ELR (cell line): ENCODE results near the gene ATG10.
"Not testable (repeated sequence)": the region's sequence is repeated elsewhere in the genome, so short reads cannot be mapped to it uniquely, and the experiment has no call there.

ENCODE experiments used
- DNase-seq: peaks from one replicate; pipeline ENCODE4 v3.0.0-alpha.2; 2015; ENCODE audit warnings: low read depth

The ATG10 gene

GRCh38 chr5:82222597-82223574 lies 251.1 kb downstream of the ATG10 start:
- DNase-seq, result no peak

GRCh38 chr5:82225525-82226172 lies 253.8 kb downstream of the ATG10 start:
- peak; percentile 70 for DNase-seq

- DNase-seq, result no peak
Observed at GRCh38 chr5:82234885-82235284, 263.1 kb downstream of the ATG10 start.

- DNase-seq, result no peak
Observed at GRCh38 chr5:82244151-82244550, 272.3 kb downstream of the ATG10 start.

GRCh38 chr5:82244854-82245635 lies 273.2 kb downstream of the ATG10 start:
- DNase-seq, result no peak

- no peak for DNase-seq
Observed at GRCh38 chr5:82246960-82247574, 275.2 kb downstream of the ATG10 start.

- no peak for DNase-seq
Observed at GRCh38 chr5:82252744-82253143, 280.9 kb downstream of the ATG10 start.

GRCh38 chr5:82255844-82256243 lies 284.0 kb downstream of the ATG10 start:
- DNase-seq, result no peak

- DNase-seq, result no peak
Observed at GRCh38 chr5:82257247-82257646, 285.4 kb downstream of the ATG10 start.

GRCh38 chr5:82257729-82258128 lies 285.9 kb downstream of the ATG10 start:
- no peak for DNase-seq

- peak; percentile 53 for DNase-seq
Observed at GRCh38 chr5:82259172-82259800, 287.5 kb downstream of the ATG10 start.

GRCh38 chr5:82265047-82265446 lies 293.2 kb downstream of the ATG10 start:
- DNase-seq, result no peak

- not testable (repeated sequence) for DNase-seq
Observed at GRCh38 chr5:82267297-82267933, 295.6 kb downstream of the ATG10 start.

- DNase-seq, result not testable (repeated sequence)
Observed at GRCh38 chr5:82269363-82269762, 297.5 kb downstream of the ATG10 start.

GRCh38 chr5:82272571-82273356 lies 300.9 kb downstream of the ATG10 start:
- not testable (repeated sequence) for DNase-seq

- peak; percentile 16 for DNase-seq
Observed at GRCh38 chr5:82273426-82273825, 301.6 kb downstream of the ATG10 start.

- peak; percentile 38 for DNase-seq
Observed at GRCh38 chr5:82274343-82275211, 302.8 kb downstream of the ATG10 start.

- DNase-seq, result peak; percentile 20
Observed at GRCh38 chr5:82275216-82275664, 303.4 kb downstream of the ATG10 start.
